HG03575 (cell line): ENCODE results near the gene LIPF.
"Not testable (repeated sequence)": the region's sequence is repeated elsewhere in the genome, so short reads cannot be mapped to it uniquely, and the experiment has no call there.

ENCODE experiments used
- ATAC-seq: cut with Tn5 transposase; IDR thresholded peaks from one replicate; pipeline ENCODE4 v1.9.1; 2021; ENCODE audit not compliant: unreplicated experiment, insufficient number of reproducible peaks, low FRiP score; ENCODE audit errors: extremely low read depth

LIPF gene

GRCh38 chr10:88670497-88670896 lies 6.3 kb downstream of the LIPF start:
- ATAC-seq = no peak

- no peak for ATAC-seq
These were observed 7.8 kb downstream of the LIPF start for GRCh38 chr10:88672041-88672440.

- no peak for ATAC-seq
These were observed 12.2 kb downstream of the LIPF start for GRCh38 chr10:88676283-88677060.

- ATAC-seq = no peak
These were observed 16.7 kb downstream of the LIPF start for GRCh38 chr10:88680958-88681357.

- no peak for ATAC-seq
These were observed 18.2 kb downstream of the LIPF start for GRCh38 chr10:88682491-88682890.

- ATAC-seq = no peak
These were observed 23.7 kb downstream of the LIPF start for GRCh38 chr10:88687853-88688467.

GRCh38 chr10:88689366-88689765 lies 25.1 kb downstream of the LIPF start:
- ATAC-seq = no peak

GRCh38 chr10:88693392-88694020 lies 29.3 kb downstream of the LIPF start:
- ATAC-seq = no peak

GRCh38 chr10:88702848-88703597 lies 38.8 kb downstream of the LIPF start:
- no peak for ATAC-seq

GRCh38 chr10:88705958-88706357 lies 41.7 kb downstream of the LIPF start, which contains the start of gene LIPK:
TSS of gene LIPK (plus strand) at chr10:88706249. CDS start at chr10:88724544, 18,295 bp downstream.
- no peak for ATAC-seq

- no peak for ATAC-seq
These were observed 43.4 kb downstream of the LIPF start for GRCh38 chr10:88707429-88708155.

GRCh38 chr10:88709361-88709760 lies 45.1 kb downstream of the LIPF start:
- not testable (repeated sequence) for ATAC-seq

- no peak for ATAC-seq
These were observed 51.3 kb downstream of the LIPF start for GRCh38 chr10:88715517-88715916.

- no peak for ATAC-seq
These were observed 57.1 kb downstream of the LIPF start for GRCh38 chr10:88721392-88721791.

- no peak for ATAC-seq
These were observed 61.6 kb downstream of the LIPF start for GRCh38 chr10:88725798-88726197.

- no peak for ATAC-seq
These were observed 64.0 kb downstream of the LIPF start for GRCh38 chr10:88728107-88728763.
